ES-I3 (cell line): ENCODE results near the gene TBX1.

Experiments
- H3K36me3 ChIP-seq: 2 replicates; pipeline ENCODE4 v1.6.1; 2013; ENCODE audit warnings: mild to moderate bottlenecking, low read length, control low read depth, moderate library complexity; ENCODE audit not compliant: insufficient read depth
- H3K4me1 ChIP-seq: 2 replicates; pipeline ENCODE4 v1.6.1; 2013; ENCODE audit warnings: mild to moderate bottlenecking, control low read depth, low read length; ENCODE audit not compliant: insufficient read depth
- H3K9ac ChIP-seq: 2 replicates; pipeline ENCODE4 v1.6.1; 2013; ENCODE audit warnings: low read depth, mild to moderate bottlenecking, low read length, moderate library complexity
- H3K9me3 ChIP-seq: 2 replicates; pipeline ENCODE4 v1.6.1; 2013; ENCODE audit warnings: mild to moderate bottlenecking, low read length, moderate library complexity; ENCODE audit not compliant: control insufficient read depth, insufficient read depth

Gene TBX1

DNA sequence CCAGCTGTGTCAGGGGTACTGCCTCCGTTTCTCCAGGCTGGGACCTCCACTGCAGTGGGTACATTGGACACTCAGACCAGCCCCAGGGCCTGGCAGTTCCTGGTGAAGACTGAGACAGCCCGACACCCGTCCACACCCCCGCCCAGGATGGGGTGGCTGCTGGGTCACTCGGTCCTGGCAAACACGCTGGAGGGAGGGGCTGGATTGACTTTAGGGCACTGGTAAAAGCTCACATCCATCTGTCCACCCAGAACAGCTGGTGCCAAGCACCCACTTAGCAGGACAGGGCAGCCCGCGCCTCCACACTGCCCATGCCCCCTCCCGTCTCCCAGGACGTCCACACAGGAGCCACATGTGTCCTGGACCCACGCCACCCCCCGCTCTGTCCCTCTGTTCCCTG lies 10.7 kb upstream of the TBX1 start:
- Histone ChIP-seq H3K36me3 (no peaks in the 10 kb centered on the region), H3K9ac (no peak overlapping the region), H3K9me3 (no peaks in the 10 kb centered on the region), H3K4me1 (peaks cover 7% of the 10 kb centered on the region; the same call in 1 of the 2 replicates)

DNA sequence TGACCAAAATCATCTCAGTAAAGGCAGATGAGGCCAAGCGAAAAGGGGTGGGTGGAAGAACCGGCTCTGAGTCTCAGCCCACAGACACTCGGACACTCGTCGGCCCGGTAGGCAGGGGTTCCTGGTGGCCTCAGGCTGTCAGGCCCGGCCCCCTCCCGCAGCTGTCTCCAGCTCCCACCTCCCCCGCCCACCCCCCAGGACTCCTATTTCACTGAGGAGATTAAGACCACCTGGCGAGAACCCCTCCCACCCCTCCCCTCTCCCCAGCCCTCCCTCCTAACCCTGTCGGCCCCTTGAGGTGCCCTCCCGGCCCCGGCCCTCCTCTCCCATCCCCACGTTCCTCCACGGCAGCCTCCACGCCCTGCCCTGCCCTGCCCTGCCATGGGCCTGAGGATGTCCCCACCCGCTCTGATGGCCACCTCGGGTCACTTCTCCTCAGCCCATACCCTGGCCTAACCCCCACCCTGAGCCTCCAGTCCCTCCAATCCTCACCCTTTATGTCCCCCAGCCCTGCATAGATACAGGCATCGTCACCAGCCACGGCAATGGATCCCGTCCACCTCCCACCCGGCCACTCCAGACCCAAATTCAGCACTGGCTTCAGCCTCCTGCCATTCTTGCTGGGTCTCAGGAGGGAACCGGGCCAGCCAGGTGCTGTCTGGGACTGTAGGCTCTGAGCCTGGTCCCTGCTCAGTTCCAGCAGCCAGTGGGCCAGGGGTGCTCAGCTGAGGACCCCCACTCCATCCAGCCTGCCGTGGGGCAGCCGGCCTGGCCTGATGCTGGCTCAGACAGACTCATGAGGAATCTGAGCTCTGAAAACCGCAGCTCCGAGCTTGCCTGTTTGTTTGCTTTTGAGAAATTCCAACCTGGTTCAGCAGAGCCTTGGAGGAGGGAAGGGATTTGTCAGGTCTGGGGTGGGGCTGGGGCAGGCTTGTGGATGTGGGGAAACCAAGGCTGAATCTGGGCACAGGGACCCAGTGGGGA lies 9.8 kb upstream of the TBX1 start:
- Histone ChIP-seq H3K4me1 (peaks cover 3% of the 10 kb centered on the region; the same call in 1 of the 2 replicates), H3K9me3 (no peaks in the 10 kb centered on the region), H3K36me3 (no peaks in the 10 kb centered on the region), H3K9ac (no peak overlapping the region)

DNA sequence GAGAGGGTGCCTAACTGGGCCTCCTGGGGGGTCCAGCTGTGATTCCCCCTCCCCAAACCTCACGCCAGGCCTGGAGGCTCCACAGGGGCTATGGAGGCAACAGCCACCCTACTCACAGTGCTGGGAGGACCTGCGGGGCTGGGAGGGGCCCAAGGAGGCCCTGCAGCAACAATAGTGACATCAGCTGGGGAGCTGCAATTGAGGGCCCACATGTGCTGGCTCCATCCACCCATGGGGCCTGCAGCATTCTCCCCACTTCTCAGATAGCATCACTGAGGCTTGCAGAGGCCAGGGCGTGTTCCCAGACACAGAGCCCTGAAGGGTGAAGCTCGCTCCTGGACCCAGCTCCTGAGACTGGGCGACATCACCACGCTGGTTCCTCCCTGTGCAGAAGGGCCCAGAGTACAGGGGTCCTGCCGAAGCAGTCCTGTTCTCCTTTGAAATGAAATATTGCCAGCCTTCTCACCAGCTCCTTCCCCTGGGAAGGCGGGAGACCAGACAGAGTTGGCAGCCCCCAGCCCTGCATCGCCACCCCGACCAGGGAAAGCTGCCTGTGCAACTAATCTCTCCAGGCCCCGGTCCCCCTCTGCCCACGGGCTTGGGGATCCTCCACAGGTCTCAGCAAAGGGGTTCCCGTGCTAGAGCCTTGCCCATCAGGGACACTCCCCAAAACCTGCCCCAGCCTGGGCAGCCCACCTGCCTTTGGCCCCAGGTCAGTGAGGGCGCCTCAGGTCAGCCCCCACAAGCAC lies 8.9 kb upstream of the TBX1 start:
- H3K9ac ChIP-seq, result no peak overlapping the region
- no peaks in the 10 kb centered on the region for H3K9me3 ChIP-seq
- no peaks in the 10 kb centered on the region for H3K36me3 ChIP-seq
- no peaks in the 10 kb centered on the region; the same call in 1 of the 2 replicates for H3K4me1 ChIP-seq

DNA sequence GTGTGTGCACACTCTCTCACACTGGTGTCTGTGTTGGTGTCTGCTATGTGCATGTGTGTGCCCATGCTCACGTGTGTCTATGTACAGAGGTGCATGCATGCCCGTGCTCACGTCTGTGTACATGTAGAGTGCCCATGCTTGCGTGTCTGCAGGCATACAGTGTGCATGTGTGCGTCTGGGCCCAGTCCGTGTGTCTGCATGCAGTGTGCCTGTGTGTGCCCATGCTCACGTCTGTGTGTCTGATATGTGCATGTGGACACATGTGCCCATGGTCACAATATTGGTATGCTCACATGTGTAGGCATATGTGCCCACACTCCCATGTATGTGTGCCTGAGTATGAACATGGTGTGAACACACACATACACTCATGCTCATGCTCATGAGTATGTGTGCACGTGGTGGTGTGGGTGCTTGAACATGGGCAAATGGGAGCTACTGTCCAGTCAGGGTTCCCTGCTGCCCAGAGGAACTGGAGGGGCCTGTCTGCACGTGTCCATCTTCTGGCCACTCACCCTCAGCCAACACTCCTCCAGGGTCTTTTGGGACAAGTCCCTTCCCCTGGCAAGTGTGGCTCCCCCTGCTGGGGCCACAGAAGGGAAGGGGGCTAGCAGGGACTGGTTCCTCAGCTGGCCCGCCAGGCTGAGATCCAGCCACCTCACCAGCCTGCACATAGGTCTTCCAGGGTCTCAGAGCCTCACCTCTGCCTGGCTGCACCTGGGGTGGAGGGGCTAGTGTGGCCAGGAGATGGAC lies 7.3 kb upstream of the TBX1 start:
- H3K4me1 ChIP-seq, result no peaks in the 10 kb centered on the region; the same call in 1 of the 2 replicates
- no peak overlapping the region for H3K9ac ChIP-seq
- H3K36me3 ChIP-seq, result no peaks in the 10 kb centered on the region
- H3K9me3 ChIP-seq, result no peaks in the 10 kb centered on the region

DNA sequence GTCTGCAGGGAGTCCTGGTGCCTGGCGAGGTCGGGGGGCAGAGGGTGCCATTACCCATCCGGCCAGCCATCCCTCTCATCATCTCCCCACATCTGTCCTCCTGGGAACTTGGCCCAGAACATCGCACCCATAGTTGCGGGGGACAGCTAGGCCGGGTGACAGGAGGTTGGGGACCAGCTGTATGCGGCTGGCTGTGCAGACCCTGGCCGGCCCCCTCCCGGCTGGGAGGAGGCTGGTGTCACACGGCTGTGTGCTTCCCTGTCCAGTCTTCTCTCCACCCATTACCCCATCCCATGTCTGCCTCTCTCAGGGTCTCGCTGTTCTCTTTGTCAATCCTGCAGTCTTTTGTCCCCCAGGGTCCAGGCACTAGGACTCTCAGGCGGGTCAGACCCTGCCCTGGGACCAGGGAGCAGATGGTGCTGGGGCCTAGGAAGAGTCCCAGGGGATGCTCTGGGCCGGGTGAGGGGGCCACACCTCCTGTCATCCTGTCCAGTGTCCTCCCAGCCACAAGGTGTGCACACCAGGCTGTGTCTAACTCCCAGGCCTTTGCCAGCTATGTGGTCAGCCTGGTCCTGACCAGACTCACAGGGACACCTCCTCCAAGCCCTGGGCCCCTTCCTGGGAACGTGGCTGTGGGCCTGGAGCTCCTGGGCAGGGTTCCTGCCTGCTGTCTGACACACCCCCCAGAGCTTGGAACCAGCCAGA lies 6.4 kb upstream of the TBX1 start:
- no peaks in the 10 kb centered on the region; the same call in 1 of the 2 replicates for H3K4me1 ChIP-seq
- H3K9ac ChIP-seq, result no peak overlapping the region
- no peaks in the 10 kb centered on the region for H3K36me3 ChIP-seq

DNA sequence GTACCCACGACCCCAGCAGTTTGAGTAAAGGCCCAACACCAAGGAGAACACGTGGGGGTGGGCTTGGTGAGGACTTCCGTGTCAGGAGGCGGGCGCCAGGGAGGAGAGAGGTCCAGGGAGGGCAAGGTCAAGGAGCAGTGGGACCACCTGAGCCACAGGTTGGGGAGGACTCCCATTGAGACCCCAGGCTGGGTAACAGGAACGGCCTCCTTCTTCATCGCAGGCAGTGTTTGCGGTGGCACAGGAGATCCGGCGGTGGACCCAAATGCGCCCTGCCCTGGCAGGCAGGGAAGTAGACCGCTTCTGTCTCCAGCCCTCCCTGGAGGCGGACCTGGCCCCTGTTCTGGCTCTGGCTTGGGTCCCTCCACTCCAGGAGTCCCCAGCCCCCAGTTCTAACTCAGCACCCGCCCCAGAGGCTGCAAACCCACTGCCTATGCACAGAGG lies 5.9 kb upstream of the TBX1 start:
- no peaks in the 10 kb centered on the region for H3K9me3 ChIP-seq
- H3K4me1 ChIP-seq, result no peaks in the 10 kb centered on the region; the same call in 1 of the 2 replicates
- no peaks in the 10 kb centered on the region for H3K36me3 ChIP-seq
- H3K9ac ChIP-seq, result peak overlapping the region; percentile 31; the same call in 1 of the 2 replicates

More for the DNA sequence above, 6.4 kb upstream of the TBX1 start:
- no peaks in the 10 kb centered on the region for H3K9me3 ChIP-seq

DNA sequence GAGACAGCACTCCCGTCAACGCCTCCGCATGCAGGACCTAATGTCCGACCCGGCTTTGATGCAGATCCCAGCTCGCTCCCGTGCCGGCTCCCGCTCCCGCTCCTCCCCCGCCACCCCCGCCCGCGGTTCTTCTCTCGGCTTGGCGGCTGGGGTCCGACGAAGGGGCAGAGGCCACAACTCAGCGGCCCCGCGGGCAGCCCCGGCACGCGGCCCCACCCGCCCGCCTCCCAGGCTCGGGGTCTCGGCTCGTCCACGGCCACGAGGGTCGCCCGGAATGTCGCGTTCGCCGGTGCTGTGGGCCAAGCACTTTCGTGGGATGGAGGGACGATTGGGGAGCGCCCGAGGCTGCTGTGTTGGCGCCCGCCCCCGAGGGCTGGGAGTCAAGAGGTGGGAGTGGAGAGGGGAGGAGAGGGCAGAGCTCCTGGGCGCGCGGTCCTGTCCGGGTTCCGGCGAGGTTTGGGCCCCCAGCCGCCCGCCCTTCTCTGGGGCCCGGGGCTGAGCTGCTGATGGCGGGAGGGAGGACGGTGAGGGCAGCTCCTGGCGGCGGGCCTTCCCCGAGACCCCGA lies 5.3 kb upstream of the TBX1 start:
- Histone ChIP-seq H3K9ac (peak overlapping the region; percentile 31; the same call in 1 of the 2 replicates), H3K4me1 (no peaks in the 10 kb centered on the region; the same call in 1 of the 2 replicates), H3K9me3 (no peaks in the 10 kb centered on the region), H3K36me3 (no peaks in the 10 kb centered on the region)

DNA sequence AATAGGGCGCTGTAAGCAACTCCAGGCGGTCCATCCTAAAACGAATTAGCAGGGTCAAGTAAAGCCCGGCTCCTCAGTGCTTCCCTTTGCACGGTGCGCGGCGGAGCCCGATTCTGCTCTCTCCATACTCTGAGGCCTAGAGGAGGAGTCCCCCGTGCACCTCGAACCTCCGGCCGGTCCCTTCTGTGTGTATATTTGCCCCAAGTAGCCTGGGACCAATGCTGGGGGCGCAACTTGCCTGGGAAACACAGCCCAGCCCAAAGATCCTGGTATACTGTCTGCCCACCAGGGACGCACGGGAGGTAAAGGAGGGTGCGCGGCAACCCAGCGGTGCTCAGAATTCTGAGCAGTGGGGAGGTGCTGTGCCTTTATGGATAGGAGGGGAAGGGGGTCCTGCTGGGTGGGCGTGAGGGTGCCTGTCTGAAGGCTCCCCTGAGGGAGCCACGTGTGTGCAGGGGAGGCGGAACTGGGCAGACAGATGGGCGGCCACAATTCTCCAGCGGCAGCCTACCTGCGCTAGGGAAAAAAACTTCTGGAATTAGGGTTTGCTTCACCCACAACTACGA lies 4.8 kb upstream of the TBX1 start:
- peak overlapping the region; percentile 31; the same call in 1 of the 2 replicates for H3K9ac ChIP-seq
- H3K36me3 ChIP-seq, result no peaks in the 10 kb centered on the region
- H3K4me1 ChIP-seq, result no peaks in the 10 kb centered on the region; the same call in 1 of the 2 replicates
- H3K9me3 ChIP-seq, result no peaks in the 10 kb centered on the region

DNA sequence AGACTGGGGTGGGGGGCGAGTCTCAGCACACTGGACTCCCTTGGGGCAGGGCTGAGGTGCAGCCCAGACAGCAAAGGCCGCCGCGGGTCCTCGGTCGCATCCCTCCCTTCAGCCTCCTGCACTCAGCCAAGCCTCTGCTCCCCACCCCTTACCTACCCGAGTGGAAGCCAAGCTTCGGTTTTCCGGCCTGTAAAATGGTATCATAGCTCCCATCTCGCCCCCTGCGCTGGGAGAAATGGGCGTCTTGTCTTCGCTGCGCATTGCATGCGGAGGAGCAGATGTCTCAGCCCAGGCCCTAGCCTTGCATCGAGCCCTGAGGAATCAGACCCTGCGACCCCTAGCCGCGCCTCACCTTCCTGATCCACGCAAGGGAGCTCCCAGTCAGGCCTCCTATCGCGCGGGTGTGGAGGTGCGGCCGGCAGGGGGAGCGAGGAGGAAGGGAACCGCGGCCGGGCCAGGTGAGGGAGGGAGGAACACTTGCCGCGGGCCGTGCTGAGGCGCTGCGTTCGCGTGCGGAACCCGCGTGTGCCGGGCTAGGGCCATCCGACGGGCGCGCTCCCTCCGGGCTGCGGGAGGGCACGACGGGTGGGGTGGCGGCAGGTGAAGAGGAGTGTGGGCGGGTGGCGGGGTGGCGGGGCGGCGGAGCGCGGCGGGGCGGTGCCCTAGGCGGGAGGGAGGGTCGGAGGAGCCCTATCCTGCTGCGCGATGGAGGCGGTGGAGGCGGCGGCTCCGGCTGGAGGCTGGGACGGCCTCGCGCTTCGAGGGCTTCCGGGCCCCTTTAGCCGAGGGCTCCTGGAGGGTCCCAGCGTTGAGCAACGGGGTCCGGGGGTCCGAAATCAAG lies 4.1 kb upstream of the TBX1 start:
- H3K9me3 ChIP-seq, result no peaks in the 10 kb centered on the region
- H3K4me1 ChIP-seq, result no peaks in the 10 kb centered on the region; the same call in 1 of the 2 replicates
- H3K9ac ChIP-seq, result peak overlapping the region; percentile 35; the same call in 1 of the 2 replicates
- H3K36me3 ChIP-seq, result no peaks in the 10 kb centered on the region

DNA sequence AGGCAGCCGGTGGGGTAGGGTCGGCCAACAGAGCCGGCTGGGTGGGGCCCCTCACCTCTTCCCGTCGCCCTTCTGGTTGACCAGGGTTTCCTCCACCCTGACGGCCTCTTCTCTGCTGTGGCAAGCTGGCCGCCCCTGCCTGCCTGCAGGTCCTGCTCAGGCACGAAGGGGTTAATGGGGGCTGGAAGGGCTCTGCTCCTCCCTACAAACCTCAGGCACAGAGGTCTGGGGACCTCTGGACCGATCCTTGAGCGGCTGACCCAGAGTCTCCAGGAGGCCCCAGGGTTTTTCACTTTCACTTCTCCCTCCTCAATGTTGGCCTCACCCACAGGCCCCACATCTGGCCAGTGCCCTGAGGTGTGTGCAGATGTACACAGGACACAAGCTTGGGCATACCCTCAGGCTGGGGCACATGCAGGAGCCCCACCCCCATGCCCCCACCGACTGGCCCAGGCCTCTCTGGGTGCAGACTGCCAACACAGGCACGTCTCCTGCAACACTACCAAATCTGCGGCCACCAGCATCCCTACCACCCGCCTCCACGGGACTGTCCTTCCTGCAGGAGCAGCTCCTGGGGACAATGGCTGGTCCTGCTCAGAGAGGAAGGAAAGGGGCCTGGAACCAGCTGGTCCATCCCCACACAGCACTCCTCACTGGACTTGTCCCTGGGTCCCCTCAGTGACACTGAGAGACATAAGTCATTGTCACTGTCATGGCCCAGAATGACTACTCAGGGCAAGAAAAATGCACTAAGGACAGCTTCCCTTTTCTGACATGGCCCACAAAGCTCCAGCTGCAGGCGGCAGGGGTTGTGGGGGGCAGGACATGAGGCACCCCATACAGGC lies 3.2 kb upstream of the TBX1 start:
- Histone ChIP-seq H3K9ac (no peak overlapping the region), H3K9me3 (no peaks in the 10 kb centered on the region), H3K36me3 (no peaks in the 10 kb centered on the region), H3K4me1 (no peaks in the 10 kb centered on the region; the same call in 1 of the 2 replicates)

DNA sequence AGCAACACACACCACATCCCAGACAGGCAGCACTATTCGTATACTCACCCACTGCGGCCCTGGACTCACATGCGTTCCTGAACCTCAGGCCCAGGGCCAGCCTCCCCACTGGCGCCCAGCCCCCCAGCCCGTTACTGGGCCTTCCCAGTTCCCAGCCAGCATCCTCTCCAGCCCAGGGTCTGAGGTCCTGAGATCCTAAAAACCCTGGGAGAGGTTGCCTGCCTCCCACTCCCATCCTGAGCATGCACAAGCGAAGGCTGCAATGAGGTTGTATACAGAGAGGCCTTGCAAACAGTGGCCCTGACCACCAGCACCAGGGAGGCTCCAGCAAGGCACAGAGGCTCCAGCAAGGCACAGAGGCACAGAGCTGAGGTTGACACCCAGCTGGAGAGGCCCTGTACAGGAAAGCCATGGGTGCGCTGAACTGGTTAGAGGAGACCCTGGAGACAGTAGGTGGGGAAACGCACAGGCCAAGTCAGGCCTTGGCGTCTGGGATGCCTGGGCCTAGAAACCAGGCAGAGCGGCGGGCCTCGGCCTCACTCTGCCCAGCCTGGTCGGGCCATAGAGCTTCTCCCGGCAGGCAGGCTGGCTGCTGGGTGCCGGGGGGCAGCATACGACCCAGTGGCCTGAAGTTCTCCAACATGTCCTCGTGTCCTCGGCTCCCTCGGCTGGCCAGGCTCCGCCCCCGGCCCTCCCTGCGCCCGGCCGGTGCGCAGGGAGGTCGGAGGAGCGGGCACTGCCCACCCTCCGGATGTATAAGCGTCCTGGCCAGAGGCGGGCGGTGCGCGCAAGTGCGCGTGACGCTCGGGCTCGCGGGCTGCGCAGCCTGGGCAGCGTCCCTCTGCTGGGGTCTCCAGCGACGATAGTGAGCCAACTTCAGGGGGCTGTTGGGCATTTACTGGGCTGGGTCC lies 2.3 kb upstream of the TBX1 start:
- Histone ChIP-seq H3K9ac (no peak overlapping the region), H3K4me1 (no peaks in the 10 kb centered on the region; the same call in 1 of the 2 replicates), H3K36me3 (no peaks in the 10 kb centered on the region), H3K9me3 (no peaks in the 10 kb centered on the region)
